ENCODE measurements around the gene RAP1GAP2.
A peak's percentile ranks its signal among the peaks of the same experiment; 100 is the strongest.
"Not testable (repeated sequence)": the region's sequence is repeated elsewhere in the genome, so short reads cannot be mapped to it uniquely, and the experiment has no call there.

The RAP1GAP2 gene

GRCh38 chr17:2889256-2889655, 93.0 kb downstream of the RAP1GAP2 start:
- H3K27ac ChIP-seq: no peak overlapping the region
- no peak for TF ChIP-seq Cebpa-rat (IDR thresholded peaks at IDR 0.05)
- H3K36me3 ChIP-seq: peaks cover 0 to 71% (median 50%) of the 10 kb centered on the region in 11 experiments; a peak in 16 of 22 replicates
- 0 out of 22 replicates have a peak overlapping the region, but pooled peaks of 1 of the 11 experiments have one; percentile 7 for H3K4me2 ChIP-seq
- no peak overlapping the region for H3K4me3 ChIP-seq
- H3K4me1 ChIP-seq: peaks cover 31 to 62% (median 48%) of the 10 kb centered on the region in 10 experiments
- H3K9ac ChIP-seq: no peak overlapping the region
- no peaks in the 10 kb centered on the region for H3K9me3 ChIP-seq (replicated peaks in 1 of 11)
- H3K27me3 ChIP-seq: no peaks in the 10 kb centered on the region
- H4K20me1 ChIP-seq: peaks cover 14 to 93% (median 81%) of the 10 kb centered on the region in 11 experiments; a peak in 21 of 22 replicates

GRCh38 chr17:2890778-2891177, 94.5 kb downstream of the RAP1GAP2 start:
- Histone ChIP-seq H4K20me1 (peaks cover 10 to 93% (median 81%) of the 10 kb centered on the region in 11 experiments; a peak in 21 of 22 replicates), H3K4me1 (peaks cover 20 to 55% (median 32%) of the 10 kb centered on the region in 10 experiments), H3K36me3 (peaks cover 0 to 79% (median 58%) of the 10 kb centered on the region in 11 experiments; a peak in 17 of 22 replicates)
- H3K27ac ChIP-seq; H3K9ac ChIP-seq; H3K4me2 ChIP-seq; H3K27me3 ChIP-seq; H3K9me3 ChIP-seq (replicated peaks in 1 of 11); H3K4me3 ChIP-seq: not testable (repeated sequence)

GRCh38 chr17:2892305-2892971, 96.2 kb downstream of the RAP1GAP2 start:
- no peak for TF ChIP-seq Cebpa-rat (IDR thresholded peaks at IDR 0.05)
- peak overlapping the region in 8 of 11 experiments; percentile 3 to 53 (median 24); a peak in 12 of 22 replicates for H3K4me2 ChIP-seq
- no peaks in the 10 kb centered on the region for H3K9me3 ChIP-seq (replicated peaks in 1 of 11)
- peaks cover 10 to 92% (median 79%) of the 10 kb centered on the region in 11 experiments; a peak in 20 of 22 replicates for H4K20me1 ChIP-seq
- no peak overlapping the region for H3K9ac ChIP-seq
- no peaks in the 10 kb centered on the region for H3K27me3 ChIP-seq
- H3K4me3 ChIP-seq: no peak overlapping the region
- H3K27ac ChIP-seq: 0 out of 22 replicates have a peak overlapping the region, but pooled peaks of 1 of the 11 experiments have one; percentile 1
- peaks cover 6 to 78% (median 54%) of the 10 kb centered on the region in 11 experiments; a peak in 19 of 22 replicates for H3K36me3 ChIP-seq
- H3K4me1 ChIP-seq: peaks cover 13 to 50% (median 32%) of the 10 kb centered on the region in 10 experiments; a peak in 19 of 20 replicates

GRCh38 chr17:2893422-2893914, 97.2 kb downstream of the RAP1GAP2 start:
- Histone ChIP-seq H3K9ac (no peak overlapping the region), H3K27ac (peak overlapping the region in 2 of 11 experiments; percentile 6 to 33; a peak in 1 of 22 replicates), H3K4me3 (no peak overlapping the region)

GRCh38 chr17:2894782-2895181, 98.5 kb downstream of the RAP1GAP2 start:
- peaks cover 14 to 96% (median 79%) of the 10 kb centered on the region in 11 experiments; a peak in 20 of 22 replicates for H4K20me1 ChIP-seq
- peaks cover 6 to 76% (median 46%) of the 10 kb centered on the region in 11 experiments; a peak in 19 of 22 replicates for H3K36me3 ChIP-seq
- H3K27me3 ChIP-seq: no peaks in the 10 kb centered on the region
- TF ChIP-seq Cebpa-rat (IDR thresholded peaks at IDR 0.05): no peak
- no peak overlapping the region for H3K4me3 ChIP-seq
- no peaks in the 10 kb centered on the region for H3K9me3 ChIP-seq (replicated peaks in 1 of 11)
- H3K4me1 ChIP-seq: peaks cover 6 to 37% (median 21%) of the 10 kb centered on the region in 10 experiments; a peak in 18 of 20 replicates
- H3K9ac ChIP-seq: no peak overlapping the region
- H3K4me2 ChIP-seq: no peak overlapping the region
- H3K27ac ChIP-seq: no peak overlapping the region; a peak in 1 of 22 replicates

More at GRCh38 chr17:2893422-2893914, 97.2 kb downstream of the RAP1GAP2 start:
- H3K36me3 ChIP-seq: peaks cover 6 to 78% (median 50%) of the 10 kb centered on the region in 11 experiments; a peak in 19 of 22 replicates
- H3K4me2 ChIP-seq: peak overlapping the region in 2 of 11 experiments; percentile 5 to 44; a peak in 1 of 22 replicates
- H3K9me3 ChIP-seq (replicated peaks in 1 of 11): no peaks in the 10 kb centered on the region
- peaks cover 6 to 41% (median 23%) of the 10 kb centered on the region in 10 experiments; a peak in 19 of 20 replicates for H3K4me1 ChIP-seq
- no peak for TF ChIP-seq Cebpa-rat (IDR thresholded peaks at IDR 0.05)
- H3K27me3 ChIP-seq: no peaks in the 10 kb centered on the region
- peaks cover 11 to 94% (median 81%) of the 10 kb centered on the region in 11 experiments; a peak in 20 of 22 replicates for H4K20me1 ChIP-seq

GRCh38 chr17:2897605-2898004, 101.4 kb downstream of the RAP1GAP2 start:
- H3K27ac ChIP-seq: no peak overlapping the region
- H3K9ac ChIP-seq: no peak overlapping the region
- H3K36me3 ChIP-seq: peaks cover 8 to 93% (median 60%) of the 10 kb centered on the region in 11 experiments; a peak in 19 of 22 replicates
- H3K4me1 ChIP-seq: peaks cover 4 to 25% (median 12%) of the 10 kb centered on the region in 10 experiments; a peak in 18 of 20 replicates
- no peak overlapping the region for H3K4me3 ChIP-seq
- no peaks in the 10 kb centered on the region for H3K9me3 ChIP-seq (replicated peaks in 1 of 11)
- H4K20me1 ChIP-seq: peaks cover 8 to 100% (median 91%) of the 10 kb centered on the region in 11 experiments; a peak in 20 of 22 replicates
- TF ChIP-seq Cebpa-rat (IDR thresholded peaks at IDR 0.05): no peak
- no peaks in the 10 kb centered on the region for H3K27me3 ChIP-seq
- no peak overlapping the region for H3K4me2 ChIP-seq

- H3K4me1 ChIP-seq: peaks cover 3 to 25% (median 7%) of the 10 kb centered on the region in 10 experiments; a peak in 15 of 20 replicates
- H3K9me3 ChIP-seq (replicated peaks in 1 of 11): no peaks in the 10 kb centered on the region
- TF ChIP-seq Cebpa-rat (IDR thresholded peaks at IDR 0.05): no peak
- H3K4me2 ChIP-seq: no peak overlapping the region
- no peak overlapping the region for H3K27ac ChIP-seq
- H3K27me3 ChIP-seq: no peaks in the 10 kb centered on the region
- no peak overlapping the region for H3K9ac ChIP-seq
- H4K20me1 ChIP-seq: peaks cover 11 to 100% (median 91%) of the 10 kb centered on the region in 11 experiments; a peak in 20 of 22 replicates
- peaks cover 8 to 93% (median 63%) of the 10 kb centered on the region in 11 experiments; a peak in 19 of 22 replicates for H3K36me3 ChIP-seq
- H3K4me3 ChIP-seq: no peak overlapping the region
These were observed 102.2 kb downstream of the RAP1GAP2 start for GRCh38 chr17:2898255-2898926.

GRCh38 chr17:2899906-2900305, 103.7 kb downstream of the RAP1GAP2 start:
- Histone ChIP-seq H3K4me2 (no peak overlapping the region), H3K27ac (no peak overlapping the region), H3K9ac (no peak overlapping the region), H3K9me3 (replicated peaks in 1 of 11) (no peaks in the 10 kb centered on the region), H3K4me3 (no peak overlapping the region), H3K27me3 (no peaks in the 10 kb centered on the region), H3K4me1 (peaks cover 0 to 21% (median 7%) of the 10 kb centered on the region in 10 experiments; a peak in 10 of 20 replicates), H3K36me3 (peaks cover 8 to 92% (median 63%) of the 10 kb centered on the region in 11 experiments; a peak in 18 of 22 replicates), H4K20me1 (peaks cover 11 to 100% (median 90%) of the 10 kb centered on the region in 11 experiments; a peak in 20 of 22 replicates)
- no peak for TF ChIP-seq Cebpa-rat (IDR thresholded peaks at IDR 0.05)

Data from BLaER1 treated with 17β-estradiol and CSF1 and Interleukin-3, amounts not matched to agents 10 nM and 100 nM (cell line).